Osteocyte (in vitro differentiated cells): Measurements from ENCODE around the gene MNAT1. TPM values are rescaled to one million over a fixed set of nuclear protein-coding genes. Genes with fewer than 3 reads are reported as not detected.

Experiments
- DNase-seq: peaks from one replicate; pipeline ENCODE4 v3.0.0; 2021; ENCODE audit warnings: mixed read lengths; ENCODE audit not compliant: unreplicated experiment; ENCODE audit errors: extremely low spot score
- H3K27ac Mint-ChIP-seq: one replicate; pipeline ENCODE4 v1.8.0; 2021; ENCODE audit warnings: mild to moderate bottlenecking, mixed read lengths; ENCODE audit not compliant: unreplicated experiment
- H3K27me3 Mint-ChIP-seq: one replicate; pipeline ENCODE4 v1.8.0; 2021; ENCODE audit warnings: mixed read lengths; ENCODE audit not compliant: unreplicated experiment
- H3K36me3 Mint-ChIP-seq: one replicate; pipeline ENCODE4 v1.8.0; 2021; ENCODE audit warnings: mixed read lengths; ENCODE audit not compliant: unreplicated experiment
- H3K4me1 Mint-ChIP-seq: one replicate; pipeline ENCODE4 v1.8.0; 2021; ENCODE audit warnings: mixed read lengths; ENCODE audit not compliant: unreplicated experiment
- H3K4me3 Mint-ChIP-seq: one replicate; pipeline ENCODE4 v1.8.0; 2021; ENCODE audit warnings: mild to moderate bottlenecking, moderate library complexity, mixed read lengths; ENCODE audit not compliant: unreplicated experiment
- H3K9me3 Mint-ChIP-seq: one replicate; pipeline ENCODE4 v1.8.0; 2021; ENCODE audit warnings: mixed read lengths; ENCODE audit not compliant: unreplicated experiment
- total RNA-seq: library from RNA; stranded (reverse); gene quantifications from 2 replicates; pipeline ENCODE4 v1.2.1, GENCODE V29; 2021
- TF ChIP-seq, protein P1 (sequence below): fragments of 200-600 bp; sonication (generic); IDR thresholded peaks from 2 replicates; pipeline ENCODE4 v1.5.0; 2021; ENCODE audit warnings: antibody characterized with exemption, mild to moderate bottlenecking, moderate library complexity

Gene MNAT1
- total RNA-seq, 1 donor from 2014 or later: 59.9 TPM

GRCh38 chr14:60965402-60965801 is 230.8 kb downstream of the MNAT1 start:
- TF ChIP-seq, protein P1, sequence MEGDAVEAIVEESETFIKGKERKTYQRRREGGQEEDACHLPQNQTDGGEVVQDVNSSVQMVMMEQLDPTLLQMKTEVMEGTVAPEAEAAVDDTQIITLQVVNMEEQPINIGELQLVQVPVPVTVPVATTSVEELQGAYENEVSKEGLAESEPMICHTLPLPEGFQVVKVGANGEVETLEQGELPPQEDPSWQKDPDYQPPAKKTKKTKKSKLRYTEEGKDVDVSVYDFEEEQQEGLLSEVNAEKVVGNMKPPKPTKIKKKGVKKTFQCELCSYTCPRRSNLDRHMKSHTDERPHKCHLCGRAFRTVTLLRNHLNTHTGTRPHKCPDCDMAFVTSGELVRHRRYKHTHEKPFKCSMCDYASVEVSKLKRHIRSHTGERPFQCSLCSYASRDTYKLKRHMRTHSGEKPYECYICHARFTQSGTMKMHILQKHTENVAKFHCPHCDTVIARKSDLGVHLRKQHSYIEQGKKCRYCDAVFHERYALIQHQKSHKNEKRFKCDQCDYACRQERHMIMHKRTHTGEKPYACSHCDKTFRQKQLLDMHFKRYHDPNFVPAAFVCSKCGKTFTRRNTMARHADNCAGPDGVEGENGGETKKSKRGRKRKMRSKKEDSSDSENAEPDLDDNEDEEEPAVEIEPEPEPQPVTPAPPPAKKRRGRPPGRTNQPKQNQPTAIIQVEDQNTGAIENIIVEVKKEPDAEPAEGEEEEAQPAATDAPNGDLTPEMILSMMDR: no peak
- H3K4me3 Mint-ChIP-seq: no peak overlapping the region
- peak overlapping the region; percentile 91 for H3K27ac Mint-ChIP-seq
- peaks cover 57% of the 10 kb centered on the region for H3K4me1 Mint-ChIP-seq
- H3K36me3 Mint-ChIP-seq: peaks cover 14% of the 10 kb centered on the region
- H3K9me3 Mint-ChIP-seq: peaks cover 1% of the 10 kb centered on the region
- no peaks in the 10 kb centered on the region for H3K27me3 Mint-ChIP-seq
- no peak for DNase-seq

GRCh38 chr14:60968099-60968498 is 233.5 kb downstream of the MNAT1 start:
- no peaks in the 10 kb centered on the region for H3K9me3 Mint-ChIP-seq
- no peak for DNase-seq
- H3K4me1 Mint-ChIP-seq: peaks cover 61% of the 10 kb centered on the region
- H3K36me3 Mint-ChIP-seq: peaks cover 21% of the 10 kb centered on the region
- TF ChIP-seq, protein P1: no peak
- H3K4me3 Mint-ChIP-seq: peak overlapping the region; percentile 44
- H3K27ac Mint-ChIP-seq: peak overlapping the region; percentile 80
- no peaks in the 10 kb centered on the region for H3K27me3 Mint-ChIP-seq

- no peak for DNase-seq
- Mint-ChIP-seq H3K4me1 (peaks cover 56% of the 10 kb centered on the region), H3K4me3 (no peak overlapping the region), H3K27ac (peak overlapping the region; percentile 71), H3K27me3 (no peaks in the 10 kb centered on the region), H3K9me3 (no peaks in the 10 kb centered on the region), H3K36me3 (peaks cover 22% of the 10 kb centered on the region)
- TF ChIP-seq, protein P1: no peak
Measured at GRCh38 chr14:60968671-60969070, 234.1 kb downstream of the MNAT1 start.

DNA sequence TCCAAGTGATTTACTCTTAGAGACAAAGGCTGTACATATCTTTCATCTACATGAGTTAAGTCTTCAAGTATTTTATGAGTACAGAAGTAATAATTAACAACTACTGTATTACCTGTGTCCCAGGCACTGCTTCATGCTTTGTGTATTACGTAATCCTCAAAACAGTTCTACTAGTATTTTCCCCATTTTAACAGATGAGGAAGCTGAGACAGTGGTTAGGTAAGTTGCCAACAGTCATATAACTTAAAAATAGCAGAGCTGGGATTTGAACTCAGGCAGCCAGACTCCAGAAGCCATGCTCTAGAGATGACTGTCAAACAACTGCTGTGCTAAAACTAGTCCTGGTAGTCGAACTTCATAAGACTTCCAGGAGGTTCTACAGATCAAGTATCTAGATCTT is 235.6 kb downstream of the MNAT1 start:
- H3K27me3 Mint-ChIP-seq: no peaks in the 10 kb centered on the region
- TF ChIP-seq, protein P1: no peak
- peaks cover 43% of the 10 kb centered on the region for H3K4me1 Mint-ChIP-seq
- H3K27ac Mint-ChIP-seq: no peak overlapping the region
- DNase-seq: no peak
- no peaks in the 10 kb centered on the region for H3K9me3 Mint-ChIP-seq
- H3K36me3 Mint-ChIP-seq: peaks cover 28% of the 10 kb centered on the region
- no peak overlapping the region for H3K4me3 Mint-ChIP-seq

GRCh38 chr14:60971271-60971670 is 236.7 kb downstream of the MNAT1 start:
- H3K27me3 Mint-ChIP-seq: no peaks in the 10 kb centered on the region
- H3K4me1 Mint-ChIP-seq: peaks cover 32% of the 10 kb centered on the region
- no peak overlapping the region for H3K4me3 Mint-ChIP-seq
- DNase-seq: no peak
- TF ChIP-seq, protein P1: no peak
- no peaks in the 10 kb centered on the region for H3K9me3 Mint-ChIP-seq
- H3K27ac Mint-ChIP-seq: no peak overlapping the region
- peaks cover 29% of the 10 kb centered on the region for H3K36me3 Mint-ChIP-seq
